HCT116 (cell line): Measurements from ENCODE around the gene CATSPERD. TPM values are rescaled to one million over a fixed set of nuclear protein-coding genes. Genes with fewer than 3 reads are reported as not detected.

Source experiments
- ATAC-seq: fragments of 200-7000 bp; cut with Tn5 transposase; 2 replicates; pipeline ENCODE4 v1.9.1; 2020; ENCODE audit warnings: mild to moderate bottlenecking, moderate library complexity
- BruUV-seq: library from RNA; stranded (reverse); fragments of 400-500 nt; replicated peaks from 2 replicates; lab custom pipeline; 2021; lab: Mats Ljungman, UMichigan
- CTCF ChIA-PET: fragments of 300-600 bp; sonication (Branson Sonifier 250); formaldehyde crosslinking; loops from one replicate; lab custom pipeline; 2021; ENCODE audit warnings: antibody characterized with exemption; lab: Charles Lee
- POLR2A ChIA-PET: fragments of 300-600, 350-600 bp; sonication (Branson Sonifier 250); formaldehyde crosslinking; loops from one replicate; lab custom pipeline; 2021; ENCODE audit warnings: antibody characterized with exemption; lab: Charles Lee
- RAD21 ChIA-PET, 2 experiments: fragments of 300-600 bp; sonication (Branson Sonifier 250); formaldehyde crosslinking; loops; one replicate each; lab custom pipeline; 2023; ENCODE audit warnings: low total read pairs in 2 of 2; ENCODE audit not compliant: uncharacterized antibody in 2 of 2, unreplicated experiment in 2 of 2, low non-redundant PET in 1 of 2; lab: Charles Lee
- DNase-seq: peaks from one replicate; pipeline ENCODE4 v3.0.0-alpha.2; 2010; ENCODE audit warnings: low read depth, low spot score
- H2AFZ ChIP-seq: fragments of 200-600 bp; shearing (Covaris generic), sonication (generic); 2 replicates; pipeline ENCODE4 v1.6.1; 2017; ENCODE audit warnings: low read depth, mixed run types, mixed read lengths, antibody characterized with exemption, low read length; ENCODE audit not compliant: poor library complexity, severe bottlenecking
- H3K27ac ChIP-seq: 2 replicates; pipeline ENCODE4 v1.5.1; 2012; ENCODE audit warnings: low read depth, low read length
- H3K27me3 ChIP-seq: fragments of 200-600 bp; sonication (generic); 2 replicates; pipeline ENCODE4 v1.6.1; 2016; ENCODE audit warnings: mixed run types, low read length, mixed read lengths; ENCODE audit not compliant: insufficient read depth
- H3K36me3 ChIP-seq, 2 experiments: fragments of 200-500 bp in 1 of 2; fragments of 200-600 bp in 1 of 2; sonication (Bioruptor generic) in 1 of 2; sonication (generic) in 1 of 2; 2 replicates each; pipeline versions ENCODE4 v1.5.1 to v1.6.1; 2014 to 2016; ENCODE audit warnings: low read length in 2 of 2, inconsistent platforms in 1 of 2, mixed read lengths in 1 of 2, mixed run types in 1 of 2; ENCODE audit not compliant: insufficient read depth in 2 of 2, control insufficient read depth in 1 of 2
- H3K4me1 ChIP-seq, 2 experiments: fragments of 200-600 bp in 1 of 2; sonication (generic) in 1 of 2; 2 replicates each; pipeline versions ENCODE4 v1.5.1 to v1.6.1; 2012 to 2017; ENCODE audit warnings: low read length in 2 of 2, inconsistent platforms in 1 of 2, mild to moderate bottlenecking in 1 of 2, mixed read lengths in 1 of 2, mixed run types in 1 of 2, moderate library complexity in 1 of 2; ENCODE audit not compliant: insufficient read depth in 2 of 2, control insufficient read depth in 1 of 2
- H3K4me2 ChIP-seq: fragments of 200-600 bp; sonication (generic); 2 replicates; pipeline ENCODE4 v1.6.1; 2017; ENCODE audit warnings: mixed run types, low read length, mixed read lengths
- H3K4me3 ChIP-seq, 2 experiments: fragments of 200-600 bp in 1 of 2; sonication (generic) in 1 of 2; replicated peaks in 1 of 2; 2 replicates each; pipeline ENCODE4 v1.5.1; 2011 to 2016; ENCODE audit warnings: low read length in 2 of 2, control low read depth in 1 of 2, low read depth in 1 of 2, mild to moderate bottlenecking in 1 of 2, mixed read lengths in 1 of 2, mixed run types in 1 of 2
- H3K79me2 ChIP-seq: fragments of 200-600 bp; sonication (generic); 2 replicates; pipeline ENCODE4 v1.6.1; 2017; ENCODE audit warnings: mild to moderate bottlenecking, mixed run types, low read length, moderate library complexity, mixed read lengths; ENCODE audit not compliant: insufficient read depth
- H3K9ac ChIP-seq: fragments of 200-600 bp; sonication (generic); 2 replicates; pipeline ENCODE4 v1.6.1; 2016; ENCODE audit warnings: low read length, mixed read lengths
- H3K9me2 ChIP-seq: fragments of 200-600 bp; sonication (generic), shearing (Covaris generic); 2 replicates; pipeline ENCODE4 v1.6.1; 2017; ENCODE audit warnings: mixed run types, mild to moderate bottlenecking, moderate library complexity; ENCODE audit not compliant: insufficient read depth
- H3K9me3 ChIP-seq, 2 experiments: fragments of 200-500 bp in 1 of 2; fragments of 200-600 bp in 1 of 2; sonication (Bioruptor generic) in 1 of 2; sonication (generic) in 1 of 2; 2 replicates each; pipeline ENCODE4 v1.6.1; 2014 to 2017; ENCODE audit warnings: low read length in 2 of 2, mixed read lengths in 2 of 2, inconsistent platforms in 1 of 2, low read depth in 1 of 2, mild to moderate bottlenecking in 1 of 2, mixed run types in 1 of 2, moderate library complexity in 1 of 2; ENCODE audit not compliant: control insufficient read depth in 1 of 2, insufficient read depth in 1 of 2
- H4K20me1 ChIP-seq: fragments of 200-600 bp; sonication (generic), shearing (Covaris generic); 2 replicates; pipeline ENCODE4 v1.6.1; 2017; ENCODE audit warnings: mixed run types, mild to moderate bottlenecking, moderate library complexity; ENCODE audit not compliant: insufficient read depth
- CTCF ChIP-seq, 3 experiments: fragments of 200-600 bp in 1 of 3; sonication (generic) in 1 of 3; IDR thresholded peaks in 2 of 3; conservative IDR thresholded peaks in 1 of 3; 2 replicates each; pipeline ENCODE4 v1.5.1; 2012 to 2017; ENCODE audit warnings: low read depth in 2 of 3, low read length in 2 of 3, antibody characterized with exemption in 1 of 3, borderline replicate concordance in 1 of 3, control low read depth in 1 of 3, mild to moderate bottlenecking in 1 of 3, mixed read lengths in 1 of 3, mixed run types in 1 of 3, moderate library complexity in 1 of 3; ENCODE audit not compliant: insufficient read depth in 1 of 3
- EZH2 ChIP-seq: fragments of 200-600 bp; sonication (generic); IDR thresholded peaks from 2 replicates; pipeline ENCODE4 v1.6.1; 2017; ENCODE audit warnings: antibody characterized with exemption, mixed run types
- EZH2phosphoT487 ChIP-seq: fragments of 200-600 bp; IDR thresholded peaks from 2 replicates; pipeline ENCODE4 v1.6.1; 2018; ENCODE audit warnings: antibody characterized with exemption, borderline replicate concordance
- POLR2A ChIP-seq: IDR thresholded peaks from 2 replicates; pipeline ENCODE4 v1.7.0; 2011; ENCODE audit warnings: borderline replicate concordance; ENCODE audit not compliant: insufficient read depth, insufficient read length; ENCODE audit errors: extremely low read depth
- SIN3A ChIP-seq: IDR thresholded peaks from 2 replicates; pipeline ENCODE4 v1.6.1; 2012; ENCODE audit warnings: low read depth
- SP1 ChIP-seq: IDR thresholded peaks from 2 replicates; pipeline ENCODE4 v1.6.1; 2012; ENCODE audit warnings: low read depth
- SRF ChIP-seq: IDR thresholded peaks from 2 replicates; pipeline ENCODE4 v1.6.1; 2012; ENCODE audit warnings: low read depth
- ZFX ChIP-seq: fragments of 450-650 bp; IDR thresholded peaks from 2 replicates; pipeline ENCODE4 v1.6.1; 2017
- intact Hi-C: fragments of 100-400 bp; cut with micrococcal nuclease; formaldehyde crosslinking; loops from 2 replicates; pipeline ENCODE4 v1.10.0; 2022
- total RNA-seq: library from RNA; stranded (reverse); gene quantifications from one replicate; pipeline ENCODE4 v1.2.1, GENCODE V29; 2021; ENCODE audit not compliant: unreplicated experiment
- TF ChIP-seq, protein P1 (sequence below): IDR thresholded peaks from 2 replicates; pipeline ENCODE4 v1.6.1; 2012
- TF ChIP-seq, protein P2 (sequence below): IDR thresholded peaks from 2 replicates; pipeline ENCODE4 v1.6.1; 2012
- TF ChIP-seq, protein P3 (sequence below): IDR thresholded peaks from 2 replicates; pipeline ENCODE4 v1.6.1; 2012; ENCODE audit warnings: low read depth
- TF ChIP-seq, protein P4 (sequence below): IDR thresholded peaks from 2 replicates; pipeline ENCODE4 v1.6.1; 2011; ENCODE audit warnings: mild to moderate bottlenecking, low read length, moderate library complexity; ENCODE audit not compliant: insufficient replicate concordance; ENCODE audit errors: extremely low read depth

The CATSPERD gene
- total RNA-seq, 1 experiment from 2014 or later: not detected

DNA sequence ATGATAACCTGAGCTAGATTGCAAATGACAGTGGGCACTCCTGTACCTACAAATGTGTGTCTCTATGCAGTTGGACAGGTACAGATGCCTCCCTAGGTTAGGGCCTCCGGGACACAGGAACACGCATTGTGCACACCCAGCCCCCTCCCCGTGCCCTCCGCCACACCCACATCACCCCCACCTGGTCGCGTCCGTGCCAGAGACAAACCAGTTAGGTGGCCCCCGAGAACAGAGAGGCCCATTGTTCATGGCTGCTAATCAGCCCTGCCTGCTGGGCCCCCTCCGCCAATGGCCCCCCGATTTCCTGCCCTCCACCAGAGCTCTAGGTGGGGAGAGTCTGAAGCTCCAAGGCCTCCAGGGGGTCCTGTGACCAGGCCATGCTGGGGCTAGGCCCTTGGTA lies 98.2 kb downstream of the CATSPERD start:
- no TSS peak for BruUV-seq
- Histone ChIP-seq H4K20me1 (no peaks in the 10 kb centered on the region), H3K4me1 (peaks cover 0 to 3% of the 10 kb centered on the region in 2 experiments; a peak in 1 of 4 replicates), H3K79me2 (no peaks in the 10 kb centered on the region), H3K27ac (no peak overlapping the region), H3K36me3 (no peaks in the 10 kb centered on the region), H3K4me3 (no peak overlapping the region), H3K9ac (no peak overlapping the region), H2AFZ (no peak overlapping the region), H3K4me2 (no peak overlapping the region), H3K9me3 (no peaks in the 10 kb centered on the region), H3K27me3 (no peaks in the 10 kb centered on the region), H3K9me2 (no peaks in the 10 kb centered on the region)
- ChIA-PET RAD21 (no interaction called here), POLR2A (no interaction called here), CTCF (interaction anchor here (1.2 kb wide), 1 partner anchor 15 kb away, joined by 3 read pairs; no protein-coding TSS in a partner anchor)
- DNase-seq (no peak), ATAC-seq (no peak)
- intact Hi-C loops: no loop called here
- TF ChIP-seq SP1: no peak
- TF ChIP-seq SIN3A: no peak
- TF ChIP-seq, protein P1, sequence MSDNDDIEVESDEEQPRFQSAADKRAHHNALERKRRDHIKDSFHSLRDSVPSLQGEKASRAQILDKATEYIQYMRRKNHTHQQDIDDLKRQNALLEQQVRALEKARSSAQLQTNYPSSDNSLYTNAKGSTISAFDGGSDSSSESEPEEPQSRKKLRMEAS: no peak
- TF ChIP-seq SRF: no peak
- TF ChIP-seq POLR2A: no peak
- TF ChIP-seq, protein P2, sequence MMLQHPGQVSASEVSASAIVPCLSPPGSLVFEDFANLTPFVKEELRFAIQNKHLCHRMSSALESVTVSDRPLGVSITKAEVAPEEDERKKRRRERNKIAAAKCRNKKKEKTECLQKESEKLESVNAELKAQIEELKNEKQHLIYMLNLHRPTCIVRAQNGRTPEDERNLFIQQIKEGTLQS: no peak
- TF ChIP-seq, protein P3, sequence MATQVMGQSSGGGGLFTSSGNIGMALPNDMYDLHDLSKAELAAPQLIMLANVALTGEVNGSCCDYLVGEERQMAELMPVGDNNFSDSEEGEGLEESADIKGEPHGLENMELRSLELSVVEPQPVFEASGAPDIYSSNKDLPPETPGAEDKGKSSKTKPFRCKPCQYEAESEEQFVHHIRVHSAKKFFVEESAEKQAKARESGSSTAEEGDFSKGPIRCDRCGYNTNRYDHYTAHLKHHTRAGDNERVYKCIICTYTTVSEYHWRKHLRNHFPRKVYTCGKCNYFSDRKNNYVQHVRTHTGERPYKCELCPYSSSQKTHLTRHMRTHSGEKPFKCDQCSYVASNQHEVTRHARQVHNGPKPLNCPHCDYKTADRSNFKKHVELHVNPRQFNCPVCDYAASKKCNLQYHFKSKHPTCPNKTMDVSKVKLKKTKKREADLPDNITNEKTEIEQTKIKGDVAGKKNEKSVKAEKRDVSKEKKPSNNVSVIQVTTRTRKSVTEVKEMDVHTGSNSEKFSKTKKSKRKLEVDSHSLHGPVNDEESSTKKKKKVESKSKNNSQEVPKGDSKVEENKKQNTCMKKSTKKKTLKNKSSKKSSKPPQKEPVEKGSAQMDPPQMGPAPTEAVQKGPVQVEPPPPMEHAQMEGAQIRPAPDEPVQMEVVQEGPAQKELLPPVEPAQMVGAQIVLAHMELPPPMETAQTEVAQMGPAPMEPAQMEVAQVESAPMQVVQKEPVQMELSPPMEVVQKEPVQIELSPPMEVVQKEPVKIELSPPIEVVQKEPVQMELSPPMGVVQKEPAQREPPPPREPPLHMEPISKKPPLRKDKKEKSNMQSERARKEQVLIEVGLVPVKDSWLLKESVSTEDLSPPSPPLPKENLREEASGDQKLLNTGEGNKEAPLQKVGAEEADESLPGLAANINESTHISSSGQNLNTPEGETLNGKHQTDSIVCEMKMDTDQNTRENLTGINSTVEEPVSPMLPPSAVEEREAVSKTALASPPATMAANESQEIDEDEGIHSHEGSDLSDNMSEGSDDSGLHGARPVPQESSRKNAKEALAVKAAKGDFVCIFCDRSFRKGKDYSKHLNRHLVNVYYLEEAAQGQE: no peak
- TF ChIP-seq EZH2: no peak
- TF ChIP-seq CTCF (IDR thresholded peaks at IDR 0.05 in 2 of 3, conservative IDR thresholded peaks at IDR 0.05 in 1 of 3; ENCODE audit: borderline replicate concordance in 1 of 3, insufficient read depth in 1 of 3, low read depth in 2 of 3, low read length in 2 of 3): no peak
- TF ChIP-seq, protein P4, sequence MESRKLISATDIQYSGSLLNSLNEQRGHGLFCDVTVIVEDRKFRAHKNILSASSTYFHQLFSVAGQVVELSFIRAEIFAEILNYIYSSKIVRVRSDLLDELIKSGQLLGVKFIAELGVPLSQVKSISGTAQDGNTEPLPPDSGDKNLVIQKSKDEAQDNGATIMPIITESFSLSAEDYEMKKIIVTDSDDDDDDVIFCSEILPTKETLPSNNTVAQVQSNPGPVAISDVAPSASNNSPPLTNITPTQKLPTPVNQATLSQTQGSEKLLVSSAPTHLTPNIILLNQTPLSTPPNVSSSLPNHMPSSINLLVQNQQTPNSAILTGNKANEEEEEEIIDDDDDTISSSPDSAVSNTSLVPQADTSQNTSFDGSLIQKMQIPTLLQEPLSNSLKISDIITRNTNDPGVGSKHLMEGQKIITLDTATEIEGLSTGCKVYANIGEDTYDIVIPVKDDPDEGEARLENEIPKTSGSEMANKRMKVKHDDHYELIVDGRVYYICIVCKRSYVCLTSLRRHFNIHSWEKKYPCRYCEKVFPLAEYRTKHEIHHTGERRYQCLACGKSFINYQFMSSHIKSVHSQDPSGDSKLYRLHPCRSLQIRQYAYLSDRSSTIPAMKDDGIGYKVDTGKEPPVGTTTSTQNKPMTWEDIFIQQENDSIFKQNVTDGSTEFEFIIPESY: no peak
- no peak for TF ChIP-seq EZH2phosphoT487
- TF ChIP-seq ZFX: no peak
